B cell (primary cell): ENCODE measurements around the gene NPR1. TPM values are rescaled to one million over a fixed set of nuclear protein-coding genes. Genes with fewer than 3 reads are reported as not detected.
A peak's percentile ranks its signal among the peaks of the same experiment; 100 is the strongest.

Experiments used
- ATAC-seq: fragments of 200-7000 bp; cut with Tn5 transposase; one replicate; pipeline ENCODE4 v1.10.0; 2021; ENCODE audit warnings: low read depth, mild to moderate bottlenecking, moderate number of reproducible peaks, moderate library complexity
- CTCF ChIA-PET: fragments of 350-600 bp; sonication (Branson Sonifier 250); formaldehyde crosslinking; loops from one replicate; lab custom pipeline; 2021; ENCODE audit warnings: antibody characterized with exemption, inconsistent platforms; lab: Charles Lee
- POLR2A ChIA-PET: fragments of 350-600 bp; sonication (Branson Sonifier 250); formaldehyde crosslinking; loops from one replicate; lab custom pipeline; 2021; ENCODE audit warnings: antibody characterized with exemption; lab: Charles Lee
- DNase-seq: peaks from one replicate; pipeline ENCODE4 v3.0.0; 2013
- H2AFZ ChIP-seq: 2 replicates; pipeline ENCODE4 v1.6.1; 2012; ENCODE audit warnings: mild to moderate bottlenecking, low read depth, low read length; ENCODE audit not compliant: insufficient read depth, poor library complexity, severe bottlenecking
- H3K27ac ChIP-seq, 2 donors: 1 replicate in 1 of 2; 2 replicates in 1 of 2; pipeline ENCODE4 v1.5.1; 2012 to 2013; ENCODE audit warnings: low read length in 2 of 2, mild to moderate bottlenecking in 2 of 2, moderate library complexity in 1 of 2
- H3K27me3 ChIP-seq, 4 experiments: fragments of 200-600 bp in 1 of 4; sonication (generic) in 1 of 4; replicated peaks in 1 of 4; 1 replicate in 2 of 4; 2 replicates in 2 of 4; pipeline versions ENCODE4 v1.6.1 to v1.7.0; 2013 to 2016; ENCODE audit warnings: low read length in 3 of 4, mild to moderate bottlenecking in 2 of 4, mixed read lengths in 1 of 4, moderate library complexity in 1 of 4; ENCODE audit not compliant: insufficient read depth in 4 of 4, control insufficient read depth in 3 of 4; ENCODE audit errors: control extremely low read depth in 1 of 4
- H3K36me3 ChIP-seq, 2 experiments: replicated peaks in 1 of 2; 1 replicate in 1 of 2; 2 replicates in 1 of 2; pipeline versions ENCODE4 v1.6.1 to v1.7.1; 2013; ENCODE audit warnings: low read length in 1 of 2; ENCODE audit not compliant: insufficient read depth in 2 of 2, control insufficient read depth in 1 of 2; ENCODE audit errors: control extremely low read depth in 1 of 2, extremely low read depth in 1 of 2
- H3K4me1 ChIP-seq, 2 donors: fragments of 200-600 bp in 1 of 2; sonication (generic) in 1 of 2; 1 replicate in 1 of 2; 2 replicates in 1 of 2; pipeline versions ENCODE4 v1.5.1 to v1.6.1; 2013 to 2017; ENCODE audit warnings: low read length in 2 of 2; ENCODE audit not compliant: control insufficient read depth in 2 of 2, insufficient read depth in 2 of 2
- H3K4me2 ChIP-seq: replicated peaks from 2 replicates; pipeline ENCODE3; 2012; ENCODE audit warnings: mild to moderate bottlenecking, low read depth, low read length; ENCODE audit not compliant: poor library complexity, severe bottlenecking
- H3K4me3 ChIP-seq, 5 experiments: fragments of 200-600 bp in 1 of 5; sonication (generic) in 1 of 5; 1 replicate in 3 of 5; 2 replicates in 2 of 5; pipeline versions ENCODE4 v1.5.1 to v1.7.0; 2011 to 2016; ENCODE audit warnings: low read length in 4 of 5, mild to moderate bottlenecking in 4 of 5, low read depth in 2 of 5, control low read depth in 1 of 5, moderate library complexity in 1 of 5; ENCODE audit not compliant: insufficient read depth in 1 of 5; ENCODE audit errors: control extremely low read depth in 1 of 5, extremely low read depth in 1 of 5
- H3K79me2 ChIP-seq: fragments of 200-600 bp; sonication (generic); one replicate; pipeline ENCODE4 v1.6.0; 2016; ENCODE audit warnings: low read length; ENCODE audit not compliant: control insufficient read depth, insufficient read depth
- H3K9ac ChIP-seq: fragments of 200-600 bp; sonication (generic); 2 replicates; pipeline ENCODE4 v1.6.1; 2017; ENCODE audit warnings: mild to moderate bottlenecking, low read length, moderate library complexity
- H3K9me3 ChIP-seq, 3 donors: one replicate each; pipeline versions ENCODE4 v1.6.1 to v1.7.1; 2013; ENCODE audit warnings: low read length in 2 of 3; ENCODE audit not compliant: control insufficient read depth in 2 of 3, insufficient read depth in 1 of 3; ENCODE audit errors: control extremely low read depth in 1 of 3
- H4K20me1 ChIP-seq: 2 replicates; pipeline ENCODE4 v1.6.0; 2012; ENCODE audit warnings: mild to moderate bottlenecking, low read length; ENCODE audit not compliant: insufficient read depth, control insufficient read depth, poor library complexity, severe bottlenecking
- H3K27ac Mint-ChIP-seq: one replicate; pipeline ENCODE4 v1.8.0; 2021; ENCODE audit warnings: mixed read lengths
- H3K27me3 Mint-ChIP-seq: one replicate; pipeline ENCODE4 v1.8.0; 2021; ENCODE audit warnings: mixed read lengths
- H3K4me1 Mint-ChIP-seq: one replicate; pipeline ENCODE4 v1.8.0; 2021; ENCODE audit warnings: mixed read lengths
- H3K4me3 Mint-ChIP-seq: one replicate; pipeline ENCODE4 v1.8.0; 2021; ENCODE audit warnings: mixed read lengths
- H3K9me3 Mint-ChIP-seq: one replicate; pipeline ENCODE4 v1.8.0; 2022; ENCODE audit warnings: mixed read lengths; ENCODE audit not compliant: insufficient read depth
- EZH2 ChIP-seq: IDR thresholded peaks from 2 replicates; pipeline ENCODE4 v1.6.1; 2012; ENCODE audit warnings: borderline replicate concordance, low read depth, mild to moderate bottlenecking, moderate library complexity, low read length; ENCODE audit not compliant: insufficient read depth, poor library complexity, severe bottlenecking
- WGBS: methylation state at CpG from one replicate; pipeline ENCODE4 v1.1.5; 2013; ENCODE audit warnings: missing lambda C conversion rate; ENCODE audit not compliant: insufficient coverage; 5-methylcytosine and 5-hydroxymethylcytosine counted together
- intact Hi-C: fragments of 100-400 bp; cut with micrococcal nuclease; formaldehyde crosslinking; loops from one replicate; pipeline ENCODE4 v1.10.0; 2022
- polyA plus RNA-seq: library from polyadenylated mRNA; depleted of rRNA; stranded (reverse); fragments of >200 nt; gene quantifications from 2 replicates; pipeline ENCODE4 v1.2.3, GENCODE V29; 2012
- total RNA-seq, 2 donors: library from RNA; stranded (reverse); fragments of 120-200 nt in 1 of 2; gene quantifications; 1 replicate in 1 of 2; 2 replicates in 1 of 2; pipeline versions ENCODE4 v1.2.3 to v1.2.4, GENCODE V29; 2013 to 2022
- TF ChIP-seq, protein P1 (sequence below): fragments of 200-600 bp; IDR thresholded peaks from one replicate; pipeline ENCODE4 v1.8.0; 2022; ENCODE audit warnings: antibody characterized with exemption, mild to moderate bottlenecking

The NPR1 gene
- total and polyA plus RNA-seq, 2 donors (not counting 1 experiment from before 2014, with no cell fraction given), result 0.37 TPM; not detected in 1

DNA sequence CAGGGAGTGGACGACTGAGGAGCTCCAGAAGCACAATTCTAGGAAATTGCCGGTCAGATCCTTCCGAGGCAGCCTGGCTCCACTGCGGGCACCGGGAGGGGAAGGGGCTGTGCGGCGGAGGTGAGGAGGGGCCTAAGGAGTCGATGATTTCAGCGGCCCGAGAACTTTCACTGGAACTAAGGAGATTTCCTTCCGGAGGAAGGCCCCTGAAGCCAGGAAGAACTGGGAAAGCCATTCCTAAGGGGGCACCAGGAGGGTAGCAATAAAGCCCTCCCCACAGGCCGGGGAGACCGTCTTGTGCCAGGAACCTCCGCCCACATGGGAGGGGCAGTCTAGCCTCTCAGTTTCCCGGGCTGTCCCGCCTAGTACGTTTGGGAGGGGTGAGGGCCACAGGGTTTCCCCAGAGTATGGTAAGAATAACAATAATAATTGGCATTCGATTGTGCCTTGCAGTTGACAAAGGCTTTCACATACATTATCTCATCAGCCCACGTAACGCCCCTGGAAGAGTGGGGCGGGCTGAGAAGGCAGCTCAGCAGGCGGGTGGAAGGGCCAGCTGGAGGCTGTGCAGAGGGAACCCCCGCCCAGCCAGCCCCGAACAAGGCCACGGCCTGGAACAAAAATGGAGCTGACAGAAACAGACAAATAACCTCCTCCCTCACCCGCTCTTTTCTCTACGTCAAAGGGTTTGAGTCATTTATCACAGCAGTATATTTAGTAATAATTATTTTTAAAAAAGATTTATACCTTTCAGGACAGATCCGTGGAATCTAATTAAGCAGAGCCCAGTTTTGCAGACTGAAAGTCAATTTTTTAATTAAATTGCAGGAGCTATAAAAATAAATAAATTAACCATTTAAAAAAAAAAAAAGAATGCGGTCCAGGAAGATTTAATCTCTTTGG lies 19.8 kb downstream of the NPR1 start:
- Histone ChIP-seq H3K4me1 (peaks cover 0 to 7% of the 10 kb centered on the region in 2 donors), H3K9ac (peak overlapping the region; percentile 50), H3K27ac (no peak overlapping the region), H4K20me1 (no peaks in the 10 kb centered on the region), H3K4me2 (peak overlapping the region; percentile 71), H3K4me3 (peak overlapping the region in 3 of 5 experiments; percentile 37 to 40 (median 39)), H3K27me3 (peaks cover 0 to 9% (median 0%) of the 10 kb centered on the region in 4 experiments), H3K36me3 (no peaks in the 10 kb centered on the region), H3K9me3 (no peaks in the 10 kb centered on the region), H2AFZ (peak overlapping the region; percentile 81), H3K79me2 (no peaks in the 10 kb centered on the region)
- no peak overlapping the region for H3K27ac Mint-ChIP-seq
- H3K4me1 Mint-ChIP-seq, result peaks cover 3% of the 10 kb centered on the region
- no peaks in the 10 kb centered on the region for H3K9me3 Mint-ChIP-seq
- ATAC-seq (no peak), DNase-seq (no peak)
- POLR2A ChIA-PET, result interaction anchor here (0.6 to 1.0 kb wide), 3 partner anchors 26 to 240 kb away, joined by 3 to 4 read pairs (median 3); no protein-coding TSS in a partner anchor
- TF ChIP-seq, protein P1, sequence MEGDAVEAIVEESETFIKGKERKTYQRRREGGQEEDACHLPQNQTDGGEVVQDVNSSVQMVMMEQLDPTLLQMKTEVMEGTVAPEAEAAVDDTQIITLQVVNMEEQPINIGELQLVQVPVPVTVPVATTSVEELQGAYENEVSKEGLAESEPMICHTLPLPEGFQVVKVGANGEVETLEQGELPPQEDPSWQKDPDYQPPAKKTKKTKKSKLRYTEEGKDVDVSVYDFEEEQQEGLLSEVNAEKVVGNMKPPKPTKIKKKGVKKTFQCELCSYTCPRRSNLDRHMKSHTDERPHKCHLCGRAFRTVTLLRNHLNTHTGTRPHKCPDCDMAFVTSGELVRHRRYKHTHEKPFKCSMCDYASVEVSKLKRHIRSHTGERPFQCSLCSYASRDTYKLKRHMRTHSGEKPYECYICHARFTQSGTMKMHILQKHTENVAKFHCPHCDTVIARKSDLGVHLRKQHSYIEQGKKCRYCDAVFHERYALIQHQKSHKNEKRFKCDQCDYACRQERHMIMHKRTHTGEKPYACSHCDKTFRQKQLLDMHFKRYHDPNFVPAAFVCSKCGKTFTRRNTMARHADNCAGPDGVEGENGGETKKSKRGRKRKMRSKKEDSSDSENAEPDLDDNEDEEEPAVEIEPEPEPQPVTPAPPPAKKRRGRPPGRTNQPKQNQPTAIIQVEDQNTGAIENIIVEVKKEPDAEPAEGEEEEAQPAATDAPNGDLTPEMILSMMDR, result no peak
- TF ChIP-seq EZH2, result no peak
- H3K4me3 Mint-ChIP-seq, result peak overlapping the region; percentile 59
- CTCF ChIA-PET, result interaction anchor here (0.9 kb wide), 1 partner anchor 146 kb away, joined by 3 read pairs; no protein-coding TSS in a partner anchor
- intact Hi-C loops, result no loop called here
- WGBS, result 23% methylated on average over 18 of the region's 29 CpGs
- no peaks in the 10 kb centered on the region for H3K27me3 Mint-ChIP-seq
